ENCODE data around the gene FPGS.

The FPGS gene

GRCh38 chr9:127853312-127854183 lies 50.9 kb downstream of the FPGS start:
- peaks cover 32% of the 10 kb centered on the region for H3K36me3 Mint-ChIP-seq
- H3K4me3 Mint-ChIP-seq: peak overlapping the region; percentile 88
- CTCF ChIA-PET: interaction anchor here (0.6 to 2.5 kb wide), 3 partner anchors 17 to 118 kb away, joined by 3 to 8 read pairs (median 5); partner anchors contain the start of gene TOR2A
- no peak for DNase-seq
- H3K27me3 Mint-ChIP-seq: peaks cover under 1% of the 10 kb centered on the region
- peak overlapping the region; percentile 88 for H3K27ac Mint-ChIP-seq
- H3K4me1 Mint-ChIP-seq: peaks cover 41% of the 10 kb centered on the region
- H3K9me3 Mint-ChIP-seq: peaks cover 21% of the 10 kb centered on the region

- Mint-ChIP-seq H3K4me3 (peak within 1 kb of the TSS; percentile 88), H3K36me3 (peaks cover 24% of the 10 kb centered on the region), H3K27ac (peak within 1 kb of the TSS; percentile 88), H3K9me3 (peaks cover 13% of the 10 kb centered on the region), H3K27me3 (peaks cover 5% of the 10 kb centered on the region), H3K4me1 (peaks cover 43% of the 10 kb centered on the region)
- DNase-seq: peak; percentile 57
- CTCF ChIA-PET: interaction anchor here (2.4 to 2.5 kb wide), 2 partner anchors 15 to 119 kb away, joined by 8 to 10 read pairs; partner anchors contain the start of gene TOR2A
These were observed 51.6 kb downstream of the FPGS start, which contains the start of gene ENG for GRCh38 chr9:127854184-127854806. Gene ENG, minus strand, starts transcription at chr9:127854658. Its CDS starts 303 bp downstream, at chr9:127854355.

- Mint-ChIP-seq H3K27ac (no peak overlapping the region), H3K9me3 (peaks cover 8% of the 10 kb centered on the region), H3K4me3 (peak overlapping the region; percentile 54), H3K4me1 (peaks cover 43% of the 10 kb centered on the region), H3K36me3 (peaks cover 17% of the 10 kb centered on the region), H3K27me3 (peaks cover 5% of the 10 kb centered on the region)
- CTCF ChIA-PET: interaction anchor here (2.4 to 2.5 kb wide), 2 partner anchors 14 to 120 kb away, joined by 8 to 10 read pairs; partner anchors contain the start of gene TOR2A
- no peak for DNase-seq
These were observed 52.3 kb downstream of the FPGS start for GRCh38 chr9:127854960-127855359.

- CTCF ChIA-PET: interaction anchor here (0.9 to 2.5 kb wide), 3 partner anchors 14 to 120 kb away, joined by 3 to 10 read pairs (median 8); partner anchors contain the start of gene TOR2A
- H3K27me3 Mint-ChIP-seq: peaks cover 5% of the 10 kb centered on the region
- peaks cover 46% of the 10 kb centered on the region for H3K4me1 Mint-ChIP-seq
- H3K27ac Mint-ChIP-seq: no peak overlapping the region
- H3K9me3 Mint-ChIP-seq: peaks cover 4% of the 10 kb centered on the region
- peaks cover 14% of the 10 kb centered on the region for H3K36me3 Mint-ChIP-seq
- peak overlapping the region; percentile 54 for H3K4me3 Mint-ChIP-seq
- DNase-seq: no peak
These were observed 52.8 kb downstream of the FPGS start for GRCh38 chr9:127855522-127855921.

GRCh38 chr9:127856094-127856728 lies 53.5 kb downstream of the FPGS start:
- Mint-ChIP-seq H3K27me3 (peaks cover 5% of the 10 kb centered on the region), H3K4me1 (peaks cover 53% of the 10 kb centered on the region), H3K27ac (no peak overlapping the region), H3K9me3 (peaks cover 1% of the 10 kb centered on the region), H3K36me3 (peaks cover 10% of the 10 kb centered on the region), H3K4me3 (no peak overlapping the region)
- no peak for DNase-seq
- CTCF ChIA-PET: interaction anchor here (0.9 to 2.5 kb wide), 3 partner anchors 13 to 121 kb away, joined by 3 to 10 read pairs (median 8); partner anchors contain the start of gene TOR2A

GRCh38 chr9:127856729-127857116 lies 54.0 kb downstream of the FPGS start:
- H3K4me1 Mint-ChIP-seq: peaks cover 53% of the 10 kb centered on the region
- CTCF ChIA-PET: interaction anchor here (1.0 kb wide), 1 partner anchor 122 kb away, joined by 3 read pairs; the partner anchor contains the start of gene TOR2A

GRCh38 chr9:127857278-127857677 lies 54.6 kb downstream of the FPGS start:
- Mint-ChIP-seq H3K27ac (peak overlapping the region; percentile 24), H3K36me3 (peaks cover 4% of the 10 kb centered on the region), H3K4me3 (no peak overlapping the region), H3K27me3 (peaks cover 5% of the 10 kb centered on the region), H3K4me1 (peaks cover 53% of the 10 kb centered on the region), H3K9me3 (peaks cover under 1% of the 10 kb centered on the region)
- CTCF ChIA-PET: interaction anchor here (1.0 kb wide), 1 partner anchor 123 kb away, joined by 3 read pairs; the partner anchor contains the start of gene TOR2A
- no peak for DNase-seq

More at GRCh38 chr9:127856729-127857116, 54.0 kb downstream of the FPGS start:
- H3K4me3 Mint-ChIP-seq: no peak overlapping the region
- H3K9me3 Mint-ChIP-seq: peaks cover 1% of the 10 kb centered on the region
- peaks cover 8% of the 10 kb centered on the region for H3K36me3 Mint-ChIP-seq
- peaks cover 5% of the 10 kb centered on the region for H3K27me3 Mint-ChIP-seq
- DNase-seq: no peak
- H3K27ac Mint-ChIP-seq: no peak overlapping the region

- Mint-ChIP-seq H3K27ac (no peak overlapping the region), H3K27me3 (peaks cover 5% of the 10 kb centered on the region), H3K36me3 (peaks cover 4% of the 10 kb centered on the region), H3K4me3 (no peak overlapping the region), H3K4me1 (peaks cover 53% of the 10 kb centered on the region), H3K9me3 (no peaks in the 10 kb centered on the region)
- CTCF ChIA-PET: interaction anchor here (1.0 kb wide), 1 partner anchor 124 kb away, joined by 3 read pairs; the partner anchor contains the start of gene TOR2A
- no peak for DNase-seq
These were observed 55.4 kb downstream of the FPGS start for GRCh38 chr9:127858041-127858512.

- no peaks in the 10 kb centered on the region for H3K9me3 Mint-ChIP-seq
- H3K36me3 Mint-ChIP-seq: no peaks in the 10 kb centered on the region
- H3K4me1 Mint-ChIP-seq: peaks cover 49% of the 10 kb centered on the region
- no peak for DNase-seq
- no peak overlapping the region for H3K4me3 Mint-ChIP-seq
- CTCF ChIA-PET: interaction anchor here (0.6 to 1.3 kb wide), 2 partner anchors 10 to 63 kb away, joined by 3 to 6 read pairs; no protein-coding TSS in a partner anchor
- H3K27ac Mint-ChIP-seq: no peak overlapping the region
- H3K27me3 Mint-ChIP-seq: peaks cover 5% of the 10 kb centered on the region
These were observed 57.6 kb downstream of the FPGS start for GRCh38 chr9:127860260-127860659.

- CTCF ChIA-PET: no interaction called here
- H3K27me3 Mint-ChIP-seq: peaks cover 5% of the 10 kb centered on the region
- peaks cover 3% of the 10 kb centered on the region for H3K36me3 Mint-ChIP-seq
- DNase-seq: no peak
- no peaks in the 10 kb centered on the region for H3K9me3 Mint-ChIP-seq
- no peak overlapping the region for H3K4me3 Mint-ChIP-seq
- H3K4me1 Mint-ChIP-seq: peaks cover 50% of the 10 kb centered on the region
- H3K27ac Mint-ChIP-seq: no peak overlapping the region
These were observed 58.1 kb downstream of the FPGS start for GRCh38 chr9:127860779-127861178.

GRCh38 chr9:127862075-127863011 lies 59.7 kb downstream of the FPGS start:
- no peak overlapping the region for H3K4me3 Mint-ChIP-seq
- H3K27ac Mint-ChIP-seq: peak overlapping the region; percentile 87
- no peaks in the 10 kb centered on the region for H3K9me3 Mint-ChIP-seq
- H3K4me1 Mint-ChIP-seq: peaks cover 53% of the 10 kb centered on the region
- H3K36me3 Mint-ChIP-seq: peaks cover 8% of the 10 kb centered on the region
- CTCF ChIA-PET: interaction anchor here (0.8 to 1.6 kb wide), 5 partner anchors 7 to 255 kb away, joined by 3 to 5 read pairs (median 4); partner anchors contain the start of gene TOR2A
- DNase-seq: peak; percentile 79
- peaks cover 5% of the 10 kb centered on the region for H3K27me3 Mint-ChIP-seq

- CTCF ChIA-PET: interaction anchor here (0.8 to 1.6 kb wide), 4 partner anchors 9 to 254 kb away, joined by 3 to 5 read pairs (median 4); partner anchors contain the start of gene TOR2A
- Mint-ChIP-seq H3K4me1 (peaks cover 53% of the 10 kb centered on the region), H3K4me3 (no peak overlapping the region), H3K36me3 (peaks cover 12% of the 10 kb centered on the region), H3K27me3 (peaks cover 5% of the 10 kb centered on the region), H3K9me3 (no peaks in the 10 kb centered on the region), H3K27ac (peak overlapping the region; percentile 87)
- no peak for DNase-seq
These were observed 60.5 kb downstream of the FPGS start for GRCh38 chr9:127863191-127863621.
